Cardiac muscle cell (in vitro differentiated cells and primary cell): ENCODE results near the gene GTSE1. TPM values are rescaled to one million over a fixed set of nuclear protein-coding genes. Genes with fewer than 3 reads are reported as not detected.

ENCODE experiments used
- DNase-seq, 2 donors: peaks; one replicate each; pipeline versions ENCODE4 v3.0.0 to v3.0.0-alpha.2; 2010 to 2017; ENCODE audit warnings: low read depth in 1 of 2, low spot score in 1 of 2
- H3K27ac ChIP-seq: fragments of 200-600 bp; sonication (generic); 2 replicates; pipeline ENCODE4 v1.5.1; 2016
- H3K27me3 ChIP-seq: fragments of 200-600 bp; sonication (generic); 2 replicates; pipeline ENCODE4 v1.6.0; 2016; ENCODE audit warnings: control low read depth
- H3K36me3 ChIP-seq: fragments of 200-600 bp; sonication (generic); 2 replicates; pipeline ENCODE4 v1.5.1; 2016; ENCODE audit warnings: control low read depth
- H3K4me1 ChIP-seq: fragments of 200-600 bp; sonication (generic); 2 replicates; pipeline ENCODE4 v1.8.1; 2017; ENCODE audit warnings: low read depth, mild to moderate bottlenecking, mixed run types
- H3K4me3 ChIP-seq: fragments of 200-600 bp; sonication (generic); 2 replicates; pipeline ENCODE4 v1.5.1; 2016; ENCODE audit warnings: mild to moderate bottlenecking
- H3K9me3 ChIP-seq: fragments of 200-600 bp; sonication (generic); 2 replicates; pipeline ENCODE4 v1.5.1; 2017; ENCODE audit warnings: low read depth, mild to moderate bottlenecking, control low read depth
- CTCF ChIP-seq: IDR thresholded peaks from 2 replicates; pipeline ENCODE4 v1.5.1; 2012; ENCODE audit warnings: low read depth, mild to moderate bottlenecking, low read length
- polyA plus RNA-seq: library from polyadenylated mRNA; unstranded; fragments of >200 nt; fragmentation: Nextera tagmentation; extraction: Ambion mirVana; gene quantifications from 2 replicates; pipeline ENCODE4 v1.2.1, GENCODE V29; 2016
- total RNA-seq: library from RNA; depleted of rRNA; stranded (reverse); fragments of >200 nt; gene quantifications from 2 replicates; pipeline ENCODE4 v1.2.3, GENCODE V29; 2016

The GTSE1 gene
- total and polyA plus RNA-seq, 2 experiments from 2014 or later = 5.4 to 28.7 TPM

- Histone ChIP-seq H3K27me3 (no peaks in the 10 kb centered on the region), H3K36me3 (no peaks in the 10 kb centered on the region), H3K4me3 (no peak overlapping the region), H3K4me1 (peaks cover 14% of the 10 kb centered on the region), H3K27ac (no peak overlapping the region), H3K9me3 (no peaks in the 10 kb centered on the region)
- DNase-seq = no peak
- no peak for TF ChIP-seq CTCF
Measured at GRCh38 chr22:46251266-46251665, 45.4 kb upstream of the GTSE1 start.

GRCh38 chr22:46251816-46252380, 44.8 kb upstream of the GTSE1 start:
- no peak overlapping the region for H3K27ac ChIP-seq
- no peaks in the 10 kb centered on the region for H3K9me3 ChIP-seq
- H3K4me3 ChIP-seq = no peak overlapping the region
- H3K4me1 ChIP-seq = peaks cover 14% of the 10 kb centered on the region
- no peaks in the 10 kb centered on the region for H3K27me3 ChIP-seq
- TF ChIP-seq CTCF = no peak
- H3K36me3 ChIP-seq = no peaks in the 10 kb centered on the region
- DNase-seq = no peak

- Histone ChIP-seq H3K4me3 (no peak overlapping the region), H3K27ac (no peak overlapping the region), H3K27me3 (peaks cover 17% of the 10 kb centered on the region), H3K9me3 (no peaks in the 10 kb centered on the region), H3K4me1 (no peaks in the 10 kb centered on the region), H3K36me3 (no peaks in the 10 kb centered on the region)
- no peak for DNase-seq
- TF ChIP-seq CTCF = no peak
Measured at GRCh38 chr22:46256358-46256958, 40.2 kb upstream of the GTSE1 start.

- Histone ChIP-seq H3K27me3 (peaks cover 46% of the 10 kb centered on the region), H3K4me1 (no peaks in the 10 kb centered on the region), H3K4me3 (no peak overlapping the region), H3K27ac (no peak overlapping the region), H3K9me3 (no peaks in the 10 kb centered on the region), H3K36me3 (no peaks in the 10 kb centered on the region)
- TF ChIP-seq CTCF = no peak
- no peak for DNase-seq
Measured at GRCh38 chr22:46259374-46259773, 37.3 kb upstream of the GTSE1 start.

GRCh38 chr22:46260038-46260437, 36.6 kb upstream of the GTSE1 start:
- no peak for DNase-seq
- Histone ChIP-seq H3K4me1 (no peaks in the 10 kb centered on the region), H3K4me3 (no peak overlapping the region), H3K27ac (no peak overlapping the region), H3K9me3 (no peaks in the 10 kb centered on the region), H3K36me3 (no peaks in the 10 kb centered on the region), H3K27me3 (peaks cover 47% of the 10 kb centered on the region)
- no peak for TF ChIP-seq CTCF
